Activated effector memory CD4-positive, alpha-beta T cell treated with Interleukin-2 at 50 U/mL for 16 hours (primary cell): ENCODE results near the gene RYR2.

Experiments
- DNase-seq: peaks from one replicate; pipeline ENCODE4 v3.0.0-alpha.2; 2020

Gene RYR2

GRCh38 chr1:237690656-237691055, 648.7 kb downstream of the RYR2 start:
- no peak for DNase-seq

- DNase-seq: no peak
These were observed 650.3 kb downstream of the RYR2 start for GRCh38 chr1:237692255-237692654.

- no peak for DNase-seq
These were observed 653.9 kb downstream of the RYR2 start for GRCh38 chr1:237695878-237696277.

- DNase-seq: no peak
These were observed 658.2 kb downstream of the RYR2 start for GRCh38 chr1:237700181-237700580.

- DNase-seq: no peak
These were observed 659.5 kb downstream of the RYR2 start for GRCh38 chr1:237701534-237701933.

- DNase-seq: no peak
These were observed 660.2 kb downstream of the RYR2 start for GRCh38 chr1:237702161-237702560.

- DNase-seq: no peak
These were observed 663.5 kb downstream of the RYR2 start for GRCh38 chr1:237705462-237705861.

GRCh38 chr1:237709355-237709754, 667.4 kb downstream of the RYR2 start:
- no peak for DNase-seq

- DNase-seq: no peak
These were observed 669.3 kb downstream of the RYR2 start for GRCh38 chr1:237711281-237711680.

GRCh38 chr1:237712082-237712481, 670.1 kb downstream of the RYR2 start:
- DNase-seq: no peak

GRCh38 chr1:237712586-237713157, 670.7 kb downstream of the RYR2 start:
- no peak for DNase-seq

- DNase-seq: no peak
These were observed 671.9 kb downstream of the RYR2 start for GRCh38 chr1:237713916-237714315.

- DNase-seq: no peak
These were observed 675.1 kb downstream of the RYR2 start for GRCh38 chr1:237717106-237717505.

GRCh38 chr1:237730826-237731350, 688.9 kb downstream of the RYR2 start:
- DNase-seq: no peak

GRCh38 chr1:237732657-237733056, 690.7 kb downstream of the RYR2 start:
- no peak for DNase-seq

- DNase-seq: no peak
These were observed 694.5 kb downstream of the RYR2 start for GRCh38 chr1:237736372-237737029.

GRCh38 chr1:237737448-237737847, 695.5 kb downstream of the RYR2 start:
- DNase-seq: no peak

GRCh38 chr1:237737938-237738610, 696.1 kb downstream of the RYR2 start:
- no peak for DNase-seq

GRCh38 chr1:237740846-237741245, 698.9 kb downstream of the RYR2 start:
- no peak for DNase-seq

GRCh38 chr1:237745545-237745944, 703.6 kb downstream of the RYR2 start:
- no peak for DNase-seq

GRCh38 chr1:237748171-237748960, 706.4 kb downstream of the RYR2 start:
- DNase-seq: no peak

GRCh38 chr1:237749122-237749521, 707.1 kb downstream of the RYR2 start:
- DNase-seq: no peak

- no peak for DNase-seq
These were observed 709.1 kb downstream of the RYR2 start for GRCh38 chr1:237751090-237751489.
